Gastrocnemius medialis (tissue), 4 donors: Measurements from ENCODE around the gene PRELID3B.

Experiments
- CTCF ChIP-seq, 5 experiments: fragments of 450-650 bp in 3 of 5; fragments of 200-600 bp in 2 of 5; sonication (generic) in 2 of 5; IDR thresholded peaks in 4 of 5; conservative IDR thresholded peaks in 1 of 5; 1 replicate in 4 of 5; 2 replicates in 1 of 5; pipeline ENCODE4 v1.5.1; 2016 to 2019; ENCODE audit warnings: antibody characterized with exemption in 5 of 5, mild to moderate bottlenecking in 3 of 5, moderate library complexity in 3 of 5
- POLR2A ChIP-seq, 2 donors: fragments of 450-650 bp; IDR thresholded peaks; one replicate each; pipeline ENCODE4 v1.6.1; 2017; ENCODE audit warnings: antibody characterized with exemption in 2 of 2, mild to moderate bottlenecking in 2 of 2, moderate library complexity in 2 of 2

DNA sequence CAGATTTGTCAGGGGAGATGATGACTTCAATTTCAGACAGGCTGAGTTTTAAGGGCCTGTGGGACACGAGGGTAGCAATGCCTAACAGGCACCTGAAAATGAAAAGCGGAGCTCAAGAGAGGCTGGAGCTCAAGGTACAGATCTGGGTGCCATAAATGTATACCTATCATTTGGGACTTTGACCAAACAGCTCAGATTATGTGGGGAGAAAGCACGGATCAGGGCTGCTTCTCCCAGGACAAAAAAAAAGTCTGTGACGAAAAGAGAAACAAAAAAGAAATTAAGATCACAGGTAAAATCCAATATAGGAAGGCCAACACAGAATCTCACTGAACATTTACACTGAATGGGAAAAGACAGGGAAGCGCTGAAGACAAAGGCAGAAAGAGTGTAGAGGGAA, 1.9 kb downstream of the PRELID3B start:
- TF ChIP-seq CTCF (IDR thresholded peaks at IDR 0.05 in 4 of 5, conservative IDR thresholded peaks at IDR 0.05 in 1 of 5) (no peak), POLR2A (IDR thresholded peaks at IDR 0.05) (no peak)
